ENCODE results near the gene SPATA20.

GRCh38 chr17:50538549-50539410 is 8.2 kb upstream of the SPATA20 start:
- TF ChIP-seq POLR2A (IDR thresholded peaks at IDR 0.05) (no peak), CTCF (IDR thresholded peaks at IDR 0.05) (no peak)
